ENCODE data around the gene HAX1. TPM values are rescaled to one million over a fixed set of nuclear protein-coding genes. Genes with fewer than 3 reads are reported as not detected.

The HAX1 gene
- total RNA-seq, 1 donor from 2014 or later, result 86.1 TPM

DNA sequence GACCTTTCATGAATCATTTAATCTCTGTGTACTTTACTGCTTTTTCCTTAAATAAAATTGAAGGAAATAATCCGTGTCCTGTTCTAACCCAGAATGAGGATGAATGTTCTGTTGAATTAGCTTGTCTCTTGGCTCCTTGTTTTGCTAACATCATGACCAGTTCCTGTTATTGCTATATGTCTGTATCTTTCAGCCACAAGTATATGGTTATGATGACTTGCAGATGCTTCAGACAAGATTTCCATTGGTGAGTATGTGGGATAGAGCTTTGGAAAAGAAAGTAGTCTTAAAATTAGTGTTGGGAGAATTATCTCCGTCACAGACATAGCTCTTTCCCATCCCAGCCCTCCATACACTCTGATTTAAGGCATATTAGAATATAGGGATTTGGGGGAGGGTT is 13.6 kb upstream of the HAX1 start:
- TF ChIP-seq, protein P1, sequence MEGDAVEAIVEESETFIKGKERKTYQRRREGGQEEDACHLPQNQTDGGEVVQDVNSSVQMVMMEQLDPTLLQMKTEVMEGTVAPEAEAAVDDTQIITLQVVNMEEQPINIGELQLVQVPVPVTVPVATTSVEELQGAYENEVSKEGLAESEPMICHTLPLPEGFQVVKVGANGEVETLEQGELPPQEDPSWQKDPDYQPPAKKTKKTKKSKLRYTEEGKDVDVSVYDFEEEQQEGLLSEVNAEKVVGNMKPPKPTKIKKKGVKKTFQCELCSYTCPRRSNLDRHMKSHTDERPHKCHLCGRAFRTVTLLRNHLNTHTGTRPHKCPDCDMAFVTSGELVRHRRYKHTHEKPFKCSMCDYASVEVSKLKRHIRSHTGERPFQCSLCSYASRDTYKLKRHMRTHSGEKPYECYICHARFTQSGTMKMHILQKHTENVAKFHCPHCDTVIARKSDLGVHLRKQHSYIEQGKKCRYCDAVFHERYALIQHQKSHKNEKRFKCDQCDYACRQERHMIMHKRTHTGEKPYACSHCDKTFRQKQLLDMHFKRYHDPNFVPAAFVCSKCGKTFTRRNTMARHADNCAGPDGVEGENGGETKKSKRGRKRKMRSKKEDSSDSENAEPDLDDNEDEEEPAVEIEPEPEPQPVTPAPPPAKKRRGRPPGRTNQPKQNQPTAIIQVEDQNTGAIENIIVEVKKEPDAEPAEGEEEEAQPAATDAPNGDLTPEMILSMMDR (conservative IDR thresholded peaks at IDR 0.05; ENCODE audit: low read depth, low read length), result no peak
- no peak for DNase-seq (ENCODE audit: low read depth)

DNA sequence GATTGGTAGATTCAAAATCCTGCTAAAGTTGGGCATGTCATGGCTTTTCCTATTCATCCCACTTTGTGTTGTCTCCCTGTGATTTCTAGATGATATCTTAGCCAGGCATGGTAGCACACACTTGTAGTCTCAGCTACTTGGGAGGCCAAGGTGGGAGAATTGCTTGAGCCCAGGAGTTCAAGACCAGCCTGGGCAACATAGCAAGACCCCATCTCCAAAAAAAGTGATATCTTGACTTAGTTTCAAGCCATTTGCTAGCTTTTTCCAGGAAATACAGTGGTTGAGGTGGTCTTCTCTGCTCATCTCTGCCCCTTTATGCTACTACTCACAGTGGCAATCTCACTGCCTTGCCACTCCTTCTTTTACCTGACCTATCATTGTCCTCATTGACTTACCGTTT is 12.3 kb upstream of the HAX1 start:
- no peak for DNase-seq (ENCODE audit: low read depth)
- no peak overlapping the region for H3K4me3 ChIP-seq (ENCODE audit: low read depth, low read length)
- TF ChIP-seq, protein P1 (conservative IDR thresholded peaks at IDR 0.05; ENCODE audit: low read depth, low read length), result no peak

More for the DNA sequence above, 13.6 kb upstream of the HAX1 start:
- no peak overlapping the region for H3K4me3 ChIP-seq (ENCODE audit: low read depth, low read length)

DNA sequence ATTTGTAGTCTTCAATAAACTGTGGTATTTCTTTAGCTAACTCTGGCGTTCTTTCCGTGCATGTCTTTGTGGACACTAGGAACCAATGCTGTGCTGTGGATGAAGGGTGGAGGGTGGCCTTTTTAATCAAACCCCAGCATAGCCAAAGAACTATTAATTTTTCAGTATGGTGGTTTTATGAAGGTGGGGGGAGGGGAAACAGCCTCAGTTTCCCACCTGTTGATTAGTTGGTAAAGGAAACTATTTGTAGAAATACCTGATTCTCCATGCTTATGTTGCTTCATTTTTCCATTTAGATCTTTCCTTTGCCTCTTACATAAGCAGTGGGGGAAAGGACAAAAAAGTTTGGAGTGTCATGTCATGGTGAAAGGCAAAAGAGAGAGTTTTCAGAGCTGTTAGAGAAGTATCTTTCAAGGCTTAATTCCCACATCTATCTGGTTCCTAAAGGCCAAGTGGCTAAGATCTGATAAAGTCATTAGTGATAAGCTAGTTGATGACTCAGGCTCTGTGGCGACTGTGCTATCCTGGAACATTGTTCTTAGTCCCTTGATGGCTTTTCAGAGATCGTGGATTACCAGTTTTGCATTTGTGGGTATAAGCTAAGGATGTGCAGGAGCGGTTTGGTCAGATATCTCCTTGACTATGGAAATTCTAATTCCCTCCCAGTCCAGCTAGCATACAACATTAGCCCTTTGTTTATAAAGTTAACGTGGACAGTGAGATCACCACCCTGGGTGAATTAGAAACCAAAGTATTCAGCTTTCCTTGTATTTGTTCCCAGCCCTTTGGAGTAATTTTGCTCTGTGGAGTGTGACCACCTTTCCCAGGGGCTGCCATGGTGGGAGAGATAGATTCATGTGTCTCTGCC is 8.7 kb upstream of the HAX1 start:
- DNase-seq (ENCODE audit: low read depth), result no peak
- TF ChIP-seq, protein P1 (conservative IDR thresholded peaks at IDR 0.05; ENCODE audit: low read depth, low read length), result no peak
- no peak overlapping the region for H3K4me3 ChIP-seq (ENCODE audit: low read depth, low read length)

DNA sequence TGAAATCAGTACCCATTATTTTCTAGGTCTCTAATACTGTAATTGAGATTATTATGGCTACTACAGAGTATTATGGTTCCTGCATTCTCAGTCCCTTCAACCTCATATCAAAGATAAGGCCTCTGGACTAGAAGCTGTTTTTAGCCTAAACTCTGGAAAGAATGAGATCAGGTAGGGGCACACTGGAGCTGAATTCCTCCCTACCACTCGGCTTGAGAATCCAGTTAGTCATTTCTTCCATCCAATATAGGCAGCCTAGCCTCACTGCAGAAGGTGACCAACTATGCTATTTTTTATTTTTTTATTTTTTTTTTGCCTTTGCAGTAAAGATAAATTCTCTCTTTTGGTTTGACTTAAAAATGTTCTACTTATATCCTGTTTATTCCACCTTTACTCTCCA is 8.0 kb upstream of the HAX1 start:
- H3K4me3 ChIP-seq (ENCODE audit: low read depth, low read length), result no peak overlapping the region
- DNase-seq (ENCODE audit: low read depth), result no peak
- TF ChIP-seq, protein P1 (conservative IDR thresholded peaks at IDR 0.05; ENCODE audit: low read depth, low read length), result no peak

DNA sequence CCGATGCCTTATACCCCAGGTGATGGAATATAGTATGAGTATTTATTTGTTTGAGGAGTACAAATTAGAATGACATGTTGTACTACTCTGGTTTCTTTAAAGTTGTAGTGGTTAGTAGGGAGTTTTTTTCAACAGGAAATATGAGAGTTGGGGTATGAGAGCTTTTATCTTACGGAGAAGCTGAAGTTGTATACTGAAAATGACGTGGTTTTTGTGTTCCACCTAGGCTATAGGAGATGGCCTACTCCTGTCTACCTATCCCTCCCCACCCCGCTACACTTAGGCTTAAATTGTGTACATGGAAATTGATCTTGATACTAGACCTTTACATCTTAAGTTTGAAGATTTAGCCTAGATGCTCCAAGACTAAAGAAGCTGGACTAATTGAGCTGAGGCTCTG is 6.8 kb upstream of the HAX1 start:
- no peak overlapping the region for H3K4me3 ChIP-seq (ENCODE audit: low read depth, low read length)
- TF ChIP-seq, protein P1 (conservative IDR thresholded peaks at IDR 0.05; ENCODE audit: low read depth, low read length), result no peak
- no peak for DNase-seq (ENCODE audit: low read depth)

DNA sequence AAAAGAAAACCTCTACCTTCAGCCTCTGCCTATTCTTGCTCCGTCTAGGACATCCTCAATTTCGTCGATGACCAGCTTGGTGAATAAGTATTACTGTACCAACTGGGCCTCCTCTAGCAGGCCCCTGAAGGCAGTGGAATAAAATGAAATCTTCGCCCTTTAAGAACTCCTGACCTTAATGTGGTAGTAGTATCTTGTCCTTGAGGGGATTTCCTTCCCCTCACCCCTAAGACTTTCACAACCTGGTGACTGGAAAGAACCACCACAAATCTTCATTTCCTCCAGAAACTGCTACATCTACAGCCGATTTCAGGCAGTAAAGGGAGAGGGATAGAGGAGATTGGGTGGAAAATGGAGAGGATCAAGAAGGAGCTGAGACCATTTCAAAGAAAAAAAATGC is 1.6 kb upstream of the HAX1 start:
- TF ChIP-seq, protein P1 (conservative IDR thresholded peaks at IDR 0.05; ENCODE audit: low read depth, low read length), result no peak
- no peak overlapping the region for H3K4me3 ChIP-seq (ENCODE audit: low read depth, low read length)
- DNase-seq (ENCODE audit: low read depth), result no peak

Data from epithelial cell of proximal tubule (primary cell).